GM10248 (cell line): Measurements from ENCODE around the gene SLK.

ENCODE experiments used
- CTCF ChIA-PET: fragments of 300-600 bp; sonication (Branson Sonifier 250); formaldehyde crosslinking; extraction: SDS; loops from one replicate; lab custom pipeline; 2021; ENCODE audit warnings: antibody characterized with exemption; lab: Yijun Ruan, JAX
- POLR2A ChIA-PET: fragments of 350-650 bp; sonication (Branson Sonifier 250); formaldehyde crosslinking; extraction: SDS; loops from one replicate; lab custom pipeline; 2020; ENCODE audit warnings: antibody characterized with exemption; lab: Yijun Ruan, JAX
- DNase-seq: peaks from one replicate; pipeline ENCODE4 v3.0.0; 2012; ENCODE audit errors: extremely low spot score
- TF ChIP-seq, protein P1 (sequence below): IDR thresholded peaks from 2 replicates; pipeline ENCODE4 v1.5.1; 2012; ENCODE audit warnings: mild to moderate bottlenecking, low read depth; ENCODE audit errors: extremely low read depth, missing control alignments, control extremely low read depth

The SLK gene

DNA sequence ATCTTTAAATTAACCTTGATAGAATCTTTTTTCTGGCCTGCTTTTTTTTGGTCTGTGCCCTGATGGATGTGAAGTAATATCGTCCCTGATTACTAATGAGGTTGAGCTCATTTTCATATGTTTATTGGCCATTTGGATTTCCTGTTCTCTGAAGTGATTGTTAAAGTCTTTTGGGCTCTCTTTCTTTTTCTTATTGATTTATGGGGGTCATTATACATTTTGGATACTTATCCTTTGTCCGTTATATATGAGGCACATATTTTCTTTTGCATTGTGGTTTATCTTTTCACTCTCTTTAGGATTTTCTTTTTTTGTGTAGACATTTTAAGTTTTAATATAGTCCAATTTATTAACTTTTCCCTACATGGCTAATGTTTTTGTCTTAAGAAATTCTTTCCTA, 12.6 kb downstream of the SLK start:
- ChIA-PET POLR2A (no interaction called here), CTCF (interaction anchor here (0.9 to 1.5 kb wide), 2 partner anchors 9 to 12 kb away, joined by 3 to 5 read pairs; no protein-coding TSS in a partner anchor)
- DNase-seq: no peak
- TF ChIP-seq, protein P1, sequence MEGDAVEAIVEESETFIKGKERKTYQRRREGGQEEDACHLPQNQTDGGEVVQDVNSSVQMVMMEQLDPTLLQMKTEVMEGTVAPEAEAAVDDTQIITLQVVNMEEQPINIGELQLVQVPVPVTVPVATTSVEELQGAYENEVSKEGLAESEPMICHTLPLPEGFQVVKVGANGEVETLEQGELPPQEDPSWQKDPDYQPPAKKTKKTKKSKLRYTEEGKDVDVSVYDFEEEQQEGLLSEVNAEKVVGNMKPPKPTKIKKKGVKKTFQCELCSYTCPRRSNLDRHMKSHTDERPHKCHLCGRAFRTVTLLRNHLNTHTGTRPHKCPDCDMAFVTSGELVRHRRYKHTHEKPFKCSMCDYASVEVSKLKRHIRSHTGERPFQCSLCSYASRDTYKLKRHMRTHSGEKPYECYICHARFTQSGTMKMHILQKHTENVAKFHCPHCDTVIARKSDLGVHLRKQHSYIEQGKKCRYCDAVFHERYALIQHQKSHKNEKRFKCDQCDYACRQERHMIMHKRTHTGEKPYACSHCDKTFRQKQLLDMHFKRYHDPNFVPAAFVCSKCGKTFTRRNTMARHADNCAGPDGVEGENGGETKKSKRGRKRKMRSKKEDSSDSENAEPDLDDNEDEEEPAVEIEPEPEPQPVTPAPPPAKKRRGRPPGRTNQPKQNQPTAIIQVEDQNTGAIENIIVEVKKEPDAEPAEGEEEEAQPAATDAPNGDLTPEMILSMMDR: no peak

GRCh38 chr10:103980288-103980906, 13.5 kb downstream of the SLK start:
- ChIA-PET CTCF (interaction anchor here (1.2 kb wide), 1 partner anchor 141 kb away, joined by 6 read pairs; the partner anchor contains the start of gene SFR1), POLR2A (no interaction called here)
- TF ChIP-seq, protein P1: no peak

GRCh38 chr10:103982639-103983038, 15.7 kb downstream of the SLK start:
- ChIA-PET CTCF (interaction anchor here (1.0 to 1.1 kb wide), 3 partner anchors 36 to 57 kb away, joined by 3 read pairs; no protein-coding TSS in a partner anchor), POLR2A (no interaction called here)
- no peak for DNase-seq
- TF ChIP-seq, protein P1: peak; percentile 36

More at GRCh38 chr10:103980288-103980906, 13.5 kb downstream of the SLK start:
- DNase-seq: no peak

DNA sequence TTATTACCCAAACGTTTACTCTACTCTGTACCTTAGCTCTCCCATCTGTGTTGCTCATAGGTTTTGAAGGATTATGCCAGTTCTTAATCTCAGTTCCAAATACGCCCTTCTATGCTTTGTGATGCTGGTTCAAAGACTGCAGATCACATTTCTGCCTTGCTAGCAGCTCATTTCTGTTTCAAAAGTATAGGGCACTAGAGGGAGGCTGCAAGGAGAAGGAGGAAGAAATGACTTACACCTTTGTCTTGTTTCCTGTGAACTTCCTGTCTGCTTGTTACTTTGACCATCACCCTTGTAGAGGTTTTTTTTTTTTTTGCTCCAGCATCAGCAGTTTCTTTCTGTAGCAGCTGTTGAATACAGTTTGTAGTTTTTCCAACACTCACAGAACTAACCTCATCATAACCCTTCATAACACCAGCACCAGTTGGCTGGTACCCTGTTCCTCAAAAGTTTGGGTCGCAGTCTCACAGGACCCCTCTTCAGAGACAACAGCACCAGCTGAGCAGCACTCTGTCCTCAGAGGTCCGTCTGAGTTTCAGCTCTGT, 16.5 kb downstream of the SLK start:
- ChIA-PET CTCF (interaction anchor here (0.8 to 1.2 kb wide), 4 partner anchors 35 to 84 kb away, joined by 3 read pairs; no protein-coding TSS in a partner anchor), POLR2A (interaction anchor here (0.5 kb wide), 1 partner anchor 161 kb away, joined by 3 read pairs; no protein-coding TSS in a partner anchor)
- peak; percentile 40 for DNase-seq
- TF ChIP-seq, protein P1: no peak

DNA sequence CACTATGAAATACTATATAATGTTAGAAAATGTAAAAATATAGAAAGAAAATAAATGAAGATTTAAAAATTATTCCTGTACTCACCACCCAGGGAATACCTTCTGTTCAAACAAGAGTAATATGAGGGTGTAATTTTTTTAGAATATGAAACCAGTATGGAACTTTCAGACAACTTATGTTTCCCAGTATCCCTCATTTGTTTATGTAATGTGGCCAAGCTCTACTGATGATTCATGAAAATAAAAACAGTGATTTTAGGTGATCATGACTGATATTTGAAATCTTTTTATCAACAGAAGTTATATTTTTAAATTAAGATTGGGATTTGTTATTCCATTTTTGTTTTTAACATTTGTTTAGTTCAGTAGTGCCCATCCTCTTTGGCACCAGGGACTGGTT, 18.8 kb downstream of the SLK start:
- TF ChIP-seq, protein P1: no peak
- POLR2A ChIA-PET: no interaction called here
- CTCF ChIA-PET: no interaction called here
- DNase-seq: no peak

DNA sequence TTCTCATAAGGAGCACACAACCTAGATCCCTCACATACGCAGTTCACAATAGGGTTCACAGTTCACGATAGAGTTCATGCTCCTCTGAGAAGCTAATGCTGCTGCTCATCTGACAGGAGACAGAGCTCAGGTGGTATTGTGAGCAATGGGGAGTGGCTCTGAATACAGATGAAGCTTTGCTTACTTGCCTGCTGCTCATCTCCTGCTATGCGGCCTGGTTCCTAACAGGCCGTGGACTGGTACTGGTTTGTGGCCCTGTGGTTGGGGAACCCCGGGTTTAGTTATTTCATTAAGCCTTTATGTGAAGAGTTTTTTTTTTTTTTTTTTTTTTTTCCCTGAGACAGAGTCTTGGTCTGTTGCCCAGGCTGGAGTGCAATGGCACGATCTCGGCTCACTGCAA, 19.4 kb downstream of the SLK start:
- no peak for DNase-seq
- TF ChIP-seq, protein P1: no peak
- CTCF ChIA-PET: no interaction called here
- POLR2A ChIA-PET: no interaction called here
